Osteocyte (in vitro differentiated cells): ENCODE results near the gene OST4. TPM values are rescaled to one million over a fixed set of nuclear protein-coding genes. Genes with fewer than 3 reads are reported as not detected.

Source experiments
- DNase-seq: peaks from one replicate; pipeline ENCODE4 v3.0.0; 2021; ENCODE audit warnings: mixed read lengths; ENCODE audit not compliant: unreplicated experiment; ENCODE audit errors: extremely low spot score
- H3K27ac Mint-ChIP-seq: one replicate; pipeline ENCODE4 v1.8.0; 2021; ENCODE audit warnings: mild to moderate bottlenecking, mixed read lengths; ENCODE audit not compliant: unreplicated experiment
- H3K27me3 Mint-ChIP-seq: one replicate; pipeline ENCODE4 v1.8.0; 2021; ENCODE audit warnings: mixed read lengths; ENCODE audit not compliant: unreplicated experiment
- H3K36me3 Mint-ChIP-seq: one replicate; pipeline ENCODE4 v1.8.0; 2021; ENCODE audit warnings: mixed read lengths; ENCODE audit not compliant: unreplicated experiment
- H3K4me1 Mint-ChIP-seq: one replicate; pipeline ENCODE4 v1.8.0; 2021; ENCODE audit warnings: mixed read lengths; ENCODE audit not compliant: unreplicated experiment
- H3K4me3 Mint-ChIP-seq: one replicate; pipeline ENCODE4 v1.8.0; 2021; ENCODE audit warnings: mild to moderate bottlenecking, moderate library complexity, mixed read lengths; ENCODE audit not compliant: unreplicated experiment
- H3K9me3 Mint-ChIP-seq: one replicate; pipeline ENCODE4 v1.8.0; 2021; ENCODE audit warnings: mixed read lengths; ENCODE audit not compliant: unreplicated experiment
- CTCF ChIP-seq: fragments of 200-600 bp; sonication (generic); IDR thresholded peaks from 2 replicates; pipeline ENCODE4 v1.5.0; 2021; ENCODE audit warnings: antibody characterized with exemption, mild to moderate bottlenecking, moderate library complexity
- total RNA-seq: library from RNA; stranded (reverse); gene quantifications from 2 replicates; pipeline ENCODE4 v1.2.1, GENCODE V29; 2021

Gene OST4
- total RNA-seq, 1 donor from 2014 or later: 380 TPM

GRCh38 chr2:27109083-27109482 lies 37.6 kb upstream of the OST4 start:
- H3K27ac Mint-ChIP-seq: no peak overlapping the region
- H3K36me3 Mint-ChIP-seq: no peaks in the 10 kb centered on the region
- TF ChIP-seq CTCF: no peak
- no peaks in the 10 kb centered on the region for H3K9me3 Mint-ChIP-seq
- DNase-seq: no peak
- peaks cover 31% of the 10 kb centered on the region for H3K27me3 Mint-ChIP-seq
- peaks cover 2% of the 10 kb centered on the region for H3K4me1 Mint-ChIP-seq
- no peak overlapping the region for H3K4me3 Mint-ChIP-seq

GRCh38 chr2:27108221-27108620 lies 36.8 kb upstream of the OST4 start:
- no peak overlapping the region for H3K27ac Mint-ChIP-seq
- no peaks in the 10 kb centered on the region for H3K36me3 Mint-ChIP-seq
- no peak for TF ChIP-seq CTCF
- H3K4me3 Mint-ChIP-seq: no peak overlapping the region
- no peak for DNase-seq
- H3K27me3 Mint-ChIP-seq: peaks cover 31% of the 10 kb centered on the region
- H3K9me3 Mint-ChIP-seq: no peaks in the 10 kb centered on the region
- H3K4me1 Mint-ChIP-seq: peaks cover 2% of the 10 kb centered on the region

- peaks cover 2% of the 10 kb centered on the region for H3K4me1 Mint-ChIP-seq
- H3K9me3 Mint-ChIP-seq: no peaks in the 10 kb centered on the region
- H3K36me3 Mint-ChIP-seq: no peaks in the 10 kb centered on the region
- no peak for DNase-seq
- no peak for TF ChIP-seq CTCF
- no peak overlapping the region for H3K27ac Mint-ChIP-seq
- H3K27me3 Mint-ChIP-seq: peaks cover 30% of the 10 kb centered on the region
- no peak overlapping the region for H3K4me3 Mint-ChIP-seq
These were observed 34.5 kb upstream of the OST4 start for GRCh38 chr2:27105981-27106380.

- peaks cover 16% of the 10 kb centered on the region for H3K27me3 Mint-ChIP-seq
- no peaks in the 10 kb centered on the region for H3K9me3 Mint-ChIP-seq
- H3K4me3 Mint-ChIP-seq: no peak overlapping the region
- peak; percentile 82 for DNase-seq
- no peak for TF ChIP-seq CTCF
- H3K36me3 Mint-ChIP-seq: no peaks in the 10 kb centered on the region
- no peak overlapping the region for H3K27ac Mint-ChIP-seq
- peaks cover 2% of the 10 kb centered on the region for H3K4me1 Mint-ChIP-seq
These were observed 30.9 kb upstream of the OST4 start for GRCh38 chr2:27102329-27102728.

- Mint-ChIP-seq H3K9me3 (no peaks in the 10 kb centered on the region), H3K27ac (no peak overlapping the region), H3K4me3 (no peak overlapping the region), H3K4me1 (peaks cover 4% of the 10 kb centered on the region), H3K27me3 (peaks cover 12% of the 10 kb centered on the region), H3K36me3 (no peaks in the 10 kb centered on the region)
- TF ChIP-seq CTCF: no peak
- DNase-seq: no peak
These were observed 28.6 kb upstream of the OST4 start for GRCh38 chr2:27100036-27100435.
